GM12801 (cell line): ENCODE results near the gene CADPS.

Source experiments
- CTCF ChIP-seq: IDR thresholded peaks from one replicate; pipeline ENCODE4 v1.5.1; 2011; ENCODE audit warnings: control low read depth; ENCODE audit not compliant: insufficient read length; ENCODE audit errors: extremely low read depth

Gene CADPS

GRCh38 chr3:62368290-62368704 is 506.9 kb downstream of the CADPS start:
- no peak for TF ChIP-seq CTCF

GRCh38 chr3:62367763-62368195 is 507.4 kb downstream of the CADPS start:
- no peak for TF ChIP-seq CTCF

GRCh38 chr3:62366126-62366484 is 509.1 kb downstream of the CADPS start:
- no peak for TF ChIP-seq CTCF

- TF ChIP-seq CTCF: no peak
Measured at GRCh38 chr3:62365391-62366125, 509.7 kb downstream of the CADPS start.

- no peak for TF ChIP-seq CTCF
Measured at GRCh38 chr3:62364191-62364590, 511.0 kb downstream of the CADPS start.

GRCh38 chr3:62363275-62363674 is 511.9 kb downstream of the CADPS start:
- TF ChIP-seq CTCF: no peak

GRCh38 chr3:62361824-62362223 is 513.4 kb downstream of the CADPS start:
- TF ChIP-seq CTCF: no peak
